SK-N-DZ (cell line): Measurements from ENCODE around the gene TBCD.
A peak's percentile ranks its signal among the peaks of the same experiment; 100 is the strongest.

ENCODE experiments used
- DNase-seq: peaks from one replicate; pipeline ENCODE4 v3.0.0-alpha.2; 2015; ENCODE audit warnings: low spot score

Gene TBCD

DNA sequence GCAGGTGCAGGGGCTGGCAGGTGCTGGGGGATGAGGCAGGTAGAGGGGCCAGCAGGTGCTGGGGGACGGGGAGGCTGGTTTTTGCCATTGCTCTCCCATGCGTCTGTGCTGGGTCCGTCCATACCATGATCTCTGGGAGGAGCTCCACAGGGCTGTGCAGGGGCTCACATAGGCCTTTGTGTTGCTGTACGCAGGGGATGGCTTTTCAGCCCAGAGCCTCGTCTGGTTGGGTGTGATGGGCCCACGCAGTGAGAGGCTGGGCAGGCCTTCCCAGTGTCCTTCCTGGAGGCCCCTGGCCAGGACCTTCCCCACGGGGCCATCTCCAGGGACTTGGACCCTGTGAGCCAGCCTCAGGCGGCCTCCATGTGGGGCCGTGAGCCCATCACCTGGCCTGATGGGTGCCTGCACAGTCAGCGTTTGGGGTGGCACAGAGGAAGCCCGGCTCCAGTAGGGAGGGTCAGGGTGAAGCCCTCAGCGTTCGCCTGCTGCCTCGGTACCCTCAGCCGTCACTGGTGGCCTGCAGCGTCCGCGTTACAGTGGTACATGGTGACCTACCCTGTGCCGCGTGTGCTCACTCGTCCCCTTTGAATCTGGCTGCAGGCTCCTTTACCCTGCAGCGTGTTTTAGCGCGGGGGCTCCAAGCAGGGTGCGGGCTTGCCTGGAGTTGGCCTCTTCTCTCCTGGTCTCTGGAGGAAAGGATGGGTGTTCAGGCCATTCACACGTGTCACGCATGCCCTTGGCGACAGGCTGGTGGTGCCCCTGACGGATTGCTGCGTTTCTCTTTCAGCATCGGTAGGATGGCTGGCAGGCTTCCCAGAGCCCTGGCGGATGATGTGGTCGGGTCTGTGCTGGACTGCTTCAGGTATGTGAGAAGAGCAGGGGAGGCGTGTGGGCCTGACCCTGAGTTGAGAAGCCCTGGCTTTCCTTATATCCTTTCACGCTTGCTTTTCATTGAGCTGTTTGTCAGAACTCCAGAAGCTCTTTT, 57.3 kb downstream of the TBCD start:
- no peak for DNase-seq

GRCh38 chr17:82810644-82811430, 59.0 kb downstream of the TBCD start:
- DNase-seq, result no peak

DNA sequence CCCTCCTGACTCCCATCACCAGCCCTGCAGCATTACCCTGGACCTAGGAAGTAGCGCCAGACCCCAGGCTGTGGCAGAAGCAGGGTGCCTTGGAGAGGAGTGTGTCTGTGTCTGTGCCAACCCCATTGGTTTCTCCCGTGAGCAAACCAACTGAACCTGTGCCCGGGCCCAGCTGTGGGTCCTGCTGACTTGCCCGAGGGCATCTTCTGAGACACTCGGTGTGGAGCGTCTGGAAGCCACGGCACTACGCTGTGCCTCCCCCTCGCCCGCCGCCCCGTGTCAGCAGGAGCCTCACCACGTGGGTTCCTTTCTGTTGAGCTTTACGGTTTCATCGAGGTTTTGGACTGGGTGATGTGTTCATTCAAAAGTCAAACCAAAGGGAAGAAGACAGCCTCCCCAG, 60.2 kb downstream of the TBCD start:
- DNase-seq, result no peak

GRCh38 chr17:82812601-82813000, 60.7 kb downstream of the TBCD start:
- no peak for DNase-seq

GRCh38 chr17:82813299-82814051, 61.6 kb downstream of the TBCD start:
- DNase-seq, result no peak

- no peak for DNase-seq
These were observed 63.0 kb downstream of the TBCD start for GRCh38 chr17:82814834-82815233.

GRCh38 chr17:82815354-82815753, 63.5 kb downstream of the TBCD start:
- DNase-seq, result no peak

GRCh38 chr17:82815790-82816305, 64.0 kb downstream of the TBCD start:
- DNase-seq, result no peak

DNA sequence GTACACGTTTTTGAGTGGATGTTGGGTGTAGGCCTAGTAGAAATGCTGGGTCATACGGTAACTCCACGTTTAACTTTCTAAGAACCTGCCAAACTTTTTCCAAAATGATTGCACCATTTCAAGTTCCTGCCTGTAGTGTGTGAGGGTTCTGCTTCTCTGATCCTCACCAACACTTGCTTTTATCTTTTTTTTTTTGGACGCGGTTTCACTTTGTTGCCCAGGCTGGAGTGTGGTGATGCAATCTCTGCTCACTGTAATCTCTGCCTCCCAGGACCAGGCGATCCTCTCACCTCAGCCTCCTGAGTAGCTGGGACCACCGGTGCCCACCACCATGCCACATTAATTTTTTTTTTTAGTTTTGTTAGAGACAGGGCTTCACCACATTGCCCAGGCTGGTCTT, 64.5 kb downstream of the TBCD start:
- DNase-seq, result no peak

DNA sequence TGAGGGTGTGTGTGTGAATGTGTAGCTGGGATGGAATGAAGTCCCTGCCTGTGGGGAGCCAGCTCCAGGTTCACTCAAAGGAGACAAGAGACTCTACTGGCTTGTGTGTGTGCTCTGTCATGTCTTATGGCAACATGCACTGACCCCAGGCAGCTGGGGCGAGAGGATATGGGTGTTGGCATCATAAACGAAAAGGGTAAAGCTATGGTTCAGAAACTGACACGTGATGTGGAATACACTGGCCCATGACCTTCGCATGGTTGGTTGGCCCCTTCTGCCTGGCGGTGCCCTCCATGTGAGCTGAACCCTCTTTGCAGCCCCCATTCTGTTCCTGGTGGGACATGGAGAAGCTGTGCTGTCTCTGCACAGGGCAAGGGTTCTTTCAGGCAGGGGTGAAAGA, 66.1 kb downstream of the TBCD start:
- no peak for DNase-seq

- no peak for DNase-seq
These were observed 68.7 kb downstream of the TBCD start for GRCh38 chr17:82820278-82821251.

DNA sequence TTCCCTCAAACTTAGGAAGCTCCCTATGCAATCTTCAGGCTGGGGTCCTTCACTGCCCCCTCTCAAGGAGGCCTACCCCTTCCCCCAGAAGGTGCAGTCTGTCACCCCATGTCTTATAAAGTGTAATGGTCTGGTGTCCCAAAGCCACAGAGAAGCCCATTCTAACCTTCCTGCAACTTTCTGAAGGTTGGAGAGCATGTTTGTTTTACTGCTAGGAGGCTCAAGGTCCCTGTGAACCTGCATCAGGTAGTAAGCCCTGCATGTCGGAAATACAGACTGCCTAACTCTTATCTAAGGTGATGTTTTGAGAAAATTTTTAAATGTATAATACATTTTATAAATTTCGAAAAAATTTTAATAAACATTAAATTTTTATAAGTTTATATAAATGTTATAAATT, 69.7 kb downstream of the TBCD start:
- DNase-seq, result no peak

- DNase-seq, result no peak
These were observed 70.4 kb downstream of the TBCD start for GRCh38 chr17:82822281-82822680.

- no peak for DNase-seq
These were observed 71.1 kb downstream of the TBCD start for GRCh38 chr17:82823004-82823403.

GRCh38 chr17:82825540-82826124, 73.8 kb downstream of the TBCD start:
- no peak for DNase-seq

DNA sequence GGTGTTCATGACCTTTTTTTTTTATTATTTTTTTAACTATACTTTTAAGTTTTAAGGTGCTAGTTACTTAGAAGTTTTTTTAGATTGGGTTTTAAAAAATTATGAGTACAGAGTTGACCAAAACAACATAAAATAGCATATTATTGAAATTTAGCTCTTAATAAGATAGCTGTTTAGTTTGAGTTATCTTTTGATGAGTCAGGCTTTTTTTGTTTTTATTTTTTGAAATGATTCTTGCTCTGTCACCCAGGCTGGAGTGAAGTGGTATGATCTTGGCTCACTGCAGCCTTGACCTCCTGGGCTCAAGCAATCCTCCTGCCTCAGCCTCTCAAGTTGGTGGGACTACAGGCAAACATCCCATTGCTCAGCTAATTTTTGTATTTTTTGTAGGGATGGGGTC, 74.3 kb downstream of the TBCD start:
- DNase-seq, result no peak

GRCh38 chr17:82826956-82827355, 75.1 kb downstream of the TBCD start:
- no peak for DNase-seq

GRCh38 chr17:82828875-82829487, 77.1 kb downstream of the TBCD start:
- no peak for DNase-seq

GRCh38 chr17:82830249-82830661, 78.4 kb downstream of the TBCD start:
- DNase-seq, result peak; percentile 58
